ENCODE data around the gene HSPA14. TPM values are rescaled to one million over a fixed set of nuclear protein-coding genes. Genes with fewer than 3 reads are reported as not detected.
A peak's percentile ranks its signal among the peaks of the same experiment; 100 is the strongest.

Gene HSPA14
- total and polyA plus RNA-seq, 8 donors = 1.2 to 25.9 (median 16.3) TPM; not detected in 1

DNA sequence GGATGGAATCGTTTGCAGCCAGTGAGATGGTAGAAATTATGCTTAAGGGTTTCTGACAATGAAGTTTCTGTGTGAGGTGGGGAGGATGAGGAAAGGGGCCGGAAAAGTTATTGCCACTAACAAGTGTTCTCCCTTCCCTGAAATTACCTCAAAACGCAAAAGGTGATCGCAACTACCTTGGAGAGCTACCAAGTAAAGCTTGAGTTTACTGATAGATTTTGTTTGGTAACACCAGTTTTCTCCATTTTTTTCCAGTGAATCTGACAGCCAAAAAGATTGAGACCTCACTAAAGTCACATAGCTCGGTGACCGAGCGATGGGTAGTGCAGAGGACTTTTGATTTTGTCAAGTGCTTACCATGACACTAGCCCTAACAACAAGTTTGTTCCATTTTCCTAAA is 42.1 kb downstream of the HSPA14 start:
- 51 to 68% (median 57%) methylated on average over 7 of the region's 7 CpGs for WGBS, 5 donors
- H3K27ac ChIP-seq = no peak overlapping the region
- TF ChIP-seq POLR2A (IDR thresholded peaks at IDR 0.05) = no peak
- TF ChIP-seq, protein P1, sequence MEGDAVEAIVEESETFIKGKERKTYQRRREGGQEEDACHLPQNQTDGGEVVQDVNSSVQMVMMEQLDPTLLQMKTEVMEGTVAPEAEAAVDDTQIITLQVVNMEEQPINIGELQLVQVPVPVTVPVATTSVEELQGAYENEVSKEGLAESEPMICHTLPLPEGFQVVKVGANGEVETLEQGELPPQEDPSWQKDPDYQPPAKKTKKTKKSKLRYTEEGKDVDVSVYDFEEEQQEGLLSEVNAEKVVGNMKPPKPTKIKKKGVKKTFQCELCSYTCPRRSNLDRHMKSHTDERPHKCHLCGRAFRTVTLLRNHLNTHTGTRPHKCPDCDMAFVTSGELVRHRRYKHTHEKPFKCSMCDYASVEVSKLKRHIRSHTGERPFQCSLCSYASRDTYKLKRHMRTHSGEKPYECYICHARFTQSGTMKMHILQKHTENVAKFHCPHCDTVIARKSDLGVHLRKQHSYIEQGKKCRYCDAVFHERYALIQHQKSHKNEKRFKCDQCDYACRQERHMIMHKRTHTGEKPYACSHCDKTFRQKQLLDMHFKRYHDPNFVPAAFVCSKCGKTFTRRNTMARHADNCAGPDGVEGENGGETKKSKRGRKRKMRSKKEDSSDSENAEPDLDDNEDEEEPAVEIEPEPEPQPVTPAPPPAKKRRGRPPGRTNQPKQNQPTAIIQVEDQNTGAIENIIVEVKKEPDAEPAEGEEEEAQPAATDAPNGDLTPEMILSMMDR (IDR thresholded peaks at IDR 0.05) = no peak
- no peak for TF ChIP-seq POLR2AphosphoS5 (IDR thresholded peaks at IDR 0.05)
- TF ChIP-seq EP300 (IDR thresholded peaks at IDR 0.05) = no peak
- intact Hi-C loops (cut with DNase I; ENCODE audit: low total_unique reads) = no loop called here
- H3K4me3 ChIP-seq = peak overlapping the region in 2 of 4 donors; percentile 93 to 98
- peaks cover 4 to 31% (median 25%) of the 10 kb centered on the region in 4 donors for H3K4me1 ChIP-seq
- peak in 1 of 2 donors; percentile 35 for DNase-seq
- no peaks in the 10 kb centered on the region for H3K27me3 ChIP-seq
- H3K9me3 ChIP-seq = no peaks in the 10 kb centered on the region
- no peaks in the 10 kb centered on the region for H3K36me3 ChIP-seq

DNA sequence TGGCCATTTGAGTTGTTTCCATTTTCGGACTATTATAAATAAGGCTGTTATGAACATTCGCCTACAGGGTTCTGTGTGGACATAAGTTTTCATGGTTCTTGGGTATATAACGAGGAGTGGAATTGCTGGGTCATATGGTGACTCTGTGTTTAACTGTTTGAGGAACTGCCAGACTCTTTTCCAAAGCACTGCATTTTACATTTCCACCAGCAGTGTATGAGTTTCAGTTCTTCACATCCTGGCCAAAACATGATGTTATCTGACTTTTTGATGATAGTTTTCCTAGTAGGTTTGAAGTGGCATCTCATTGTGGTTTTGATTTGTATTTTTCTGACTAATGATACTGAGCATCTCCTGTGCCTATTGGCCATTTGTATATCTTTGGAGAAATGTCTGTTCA is 46.0 kb downstream of the HSPA14 start:
- 90 to 96% (median 92%) methylated on average over 3 of the region's 3 CpGs for WGBS, 5 donors
- DNase-seq = no peak

DNA sequence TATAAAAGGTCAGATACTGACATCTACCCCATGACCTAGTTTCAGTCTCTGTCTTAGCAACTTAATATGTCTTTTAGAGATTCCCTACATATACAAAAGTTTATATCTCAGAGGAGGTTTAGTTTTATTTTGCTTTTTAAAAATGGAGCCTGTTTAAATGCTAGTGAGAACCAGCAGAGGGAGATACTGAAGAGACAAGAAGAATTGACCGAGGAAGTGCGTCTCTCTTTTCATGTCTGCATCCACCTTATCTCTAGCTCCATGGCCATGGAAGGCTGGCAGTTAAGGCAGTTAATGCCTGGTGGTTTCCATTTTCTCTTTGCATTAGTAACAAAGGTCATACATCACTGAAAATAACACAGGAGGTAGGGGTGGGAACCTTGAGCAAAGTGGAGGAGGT is 51.2 kb downstream of the HSPA14 start:
- Histone ChIP-seq H3K27ac (no peak overlapping the region), H3K4me1 (no peaks in the 10 kb centered on the region), H3K9me3 (no peaks in the 10 kb centered on the region), H3K27me3 (no peaks in the 10 kb centered on the region), H3K4me3 (no peak overlapping the region), H3K36me3 (no peaks in the 10 kb centered on the region)
- 88 to 93% (median 89%) methylated on average over 2 of the region's 2 CpGs for WGBS, 5 donors
- peak in 1 of 2 donors; percentile 6 for DNase-seq
- TF ChIP-seq POLR2AphosphoS5 (IDR thresholded peaks at IDR 0.05) = no peak
- TF ChIP-seq EP300 (IDR thresholded peaks at IDR 0.05) = no peak
- TF ChIP-seq, protein P1 (IDR thresholded peaks at IDR 0.05) = no peak
- TF ChIP-seq POLR2A (IDR thresholded peaks at IDR 0.05) = no peak
- intact Hi-C loops (cut with DNase I; ENCODE audit: low total_unique reads) = no loop called here

More for the DNA sequence above, 46.0 kb downstream of the HSPA14 start:
- Histone ChIP-seq H3K9me3 (no peaks in the 10 kb centered on the region), H3K27me3 (no peaks in the 10 kb centered on the region), H3K4me3 (no peak overlapping the region), H3K36me3 (no peaks in the 10 kb centered on the region), H3K4me1 (peaks cover 4 to 15% (median 12%) of the 10 kb centered on the region in 4 donors), H3K27ac (no peak overlapping the region)
- TF ChIP-seq, protein P1 (IDR thresholded peaks at IDR 0.05) = no peak
- no peak for TF ChIP-seq EP300 (IDR thresholded peaks at IDR 0.05)
- intact Hi-C loops (cut with DNase I; ENCODE audit: low total_unique reads) = no loop called here

DNA sequence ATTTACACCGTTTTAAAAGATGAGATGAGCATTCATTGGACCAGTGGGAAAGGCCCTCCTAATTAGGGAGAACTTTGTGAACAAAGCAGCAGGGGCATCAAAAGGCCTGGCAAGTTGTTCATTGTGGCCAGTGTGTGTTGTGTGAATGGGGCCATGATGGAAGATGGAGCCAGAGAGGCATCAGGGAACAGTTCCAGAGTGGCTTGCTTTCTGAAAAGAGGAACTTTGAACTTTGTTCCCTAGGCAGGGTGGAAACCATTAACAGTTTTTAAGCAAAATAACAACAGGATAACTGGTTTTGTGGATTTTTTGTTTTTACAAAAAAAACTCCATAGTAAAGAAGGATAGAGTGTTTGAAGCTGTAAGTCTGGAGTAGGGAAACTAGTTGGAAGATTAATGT is 53.0 kb downstream of the HSPA14 start:
- no peaks in the 10 kb centered on the region for H3K36me3 ChIP-seq
- TF ChIP-seq EP300 (IDR thresholded peaks at IDR 0.05) (no peak), POLR2A (IDR thresholded peaks at IDR 0.05) (no peak), POLR2AphosphoS5 (IDR thresholded peaks at IDR 0.05) (no peak)
- TF ChIP-seq, protein P1 (IDR thresholded peaks at IDR 0.05) = no peak
- H3K4me3 ChIP-seq = no peak overlapping the region
- intact Hi-C loops (cut with DNase I; ENCODE audit: low total_unique reads) = no loop called here
- no peak overlapping the region for H3K27ac ChIP-seq
- no peaks in the 10 kb centered on the region for H3K9me3 ChIP-seq
- no peaks in the 10 kb centered on the region for H3K4me1 ChIP-seq
- 93 to 97% (median 97%) methylated on average over 1 of the region's 1 CpG for WGBS, 5 donors
- no peaks in the 10 kb centered on the region for H3K27me3 ChIP-seq
- DNase-seq = no peak

Measured in stomach (tissue), 9 donors.